ENCODE measurements around the gene TNNT3.

Gene TNNT3

GRCh38 chr11:1959786-1960185 is 40.3 kb downstream of the TNNT3 start:
- DNase-seq (ENCODE audit: low read depth) = no peak

GRCh38 chr11:1963864-1964263 is 44.4 kb downstream of the TNNT3 start:
- no peak for DNase-seq (ENCODE audit: low read depth)

GRCh38 chr11:1964348-1964747 is 44.8 kb downstream of the TNNT3 start:
- DNase-seq (ENCODE audit: low read depth) = no peak

- no peak for DNase-seq (ENCODE audit: low read depth)
Observed at GRCh38 chr11:1964955-1965354, 45.5 kb downstream of the TNNT3 start.

GRCh38 chr11:1966531-1966930 is 47.0 kb downstream of the TNNT3 start:
- DNase-seq (ENCODE audit: low read depth) = no peak

GRCh38 chr11:1967641-1968225 is 48.2 kb downstream of the TNNT3 start:
- no peak for DNase-seq (ENCODE audit: low read depth)

- no peak for DNase-seq (ENCODE audit: low read depth)
Observed at GRCh38 chr11:1968454-1969002, 49.0 kb downstream of the TNNT3 start.

- DNase-seq (ENCODE audit: low read depth) = no peak
Observed at GRCh38 chr11:1969035-1969434, 49.5 kb downstream of the TNNT3 start.

- no peak for DNase-seq (ENCODE audit: low read depth)
Observed at GRCh38 chr11:1969776-1970175, 50.3 kb downstream of the TNNT3 start.

GRCh38 chr11:1970956-1971355 is 51.5 kb downstream of the TNNT3 start:
- no peak for DNase-seq (ENCODE audit: low read depth)

- no peak for DNase-seq (ENCODE audit: low read depth)
Observed at GRCh38 chr11:1975185-1975584, 55.7 kb downstream of the TNNT3 start.

GRCh38 chr11:1978720-1979473 is 59.4 kb downstream of the TNNT3 start:
- no peak for DNase-seq (ENCODE audit: low read depth)

- no peak for DNase-seq (ENCODE audit: low read depth)
Observed at GRCh38 chr11:1979607-1980006, 60.1 kb downstream of the TNNT3 start.

- no peak for DNase-seq (ENCODE audit: low read depth)
Observed at GRCh38 chr11:1982873-1983600, 63.5 kb downstream of the TNNT3 start.

GRCh38 chr11:1983601-1983961 is 64.1 kb downstream of the TNNT3 start:
- no peak for DNase-seq (ENCODE audit: low read depth)

- no peak for DNase-seq (ENCODE audit: low read depth)
Observed at GRCh38 chr11:1987024-1987423, 67.5 kb downstream of the TNNT3 start.

GRCh38 chr11:1988174-1988573 is 68.7 kb downstream of the TNNT3 start:
- DNase-seq (ENCODE audit: low read depth) = no peak

All from ELR (cell line).